Vagina (tissue), 2 donors: ENCODE results near the gene TSPYL6.

ENCODE experiments used
- POLR2A ChIP-seq, 2 donors: fragments of 450-650 bp; IDR thresholded peaks; one replicate each; pipeline ENCODE4 v1.6.1; 2017; ENCODE audit warnings: antibody characterized with exemption in 2 of 2, mild to moderate bottlenecking in 2 of 2, moderate library complexity in 2 of 2
- POLR2AphosphoS5 ChIP-seq, 2 donors: sonication (generic); formaldehyde crosslinking; IDR thresholded peaks; one replicate each; pipeline ENCODE4 v1.9.0; 2017; ENCODE audit warnings: antibody characterized with exemption in 2 of 2, mild to moderate bottlenecking in 2 of 2, low read depth in 1 of 2; ENCODE audit not compliant: insufficient read depth in 1 of 2

- no peak for TF ChIP-seq POLR2AphosphoS5 (IDR thresholded peaks at IDR 0.05; ENCODE audit: insufficient read depth in 1 of 2, low read depth in 1 of 2)
- TF ChIP-seq POLR2A (IDR thresholded peaks at IDR 0.05) = no peak
Measured at GRCh38 chr2:54267577-54267976, 11.5 kb upstream of the TSPYL6 start.
